PC-9 (cell line): ENCODE data around the gene WRAP73. TPM values are rescaled to one million over a fixed set of nuclear protein-coding genes. Genes with fewer than 3 reads are reported as not detected.

Source experiments
- BruUV-seq: library from RNA; stranded (reverse); fragments of 400-500 nt; replicated peaks from 2 replicates; lab custom pipeline; 2021; lab: Mats Ljungman, UMichigan
- CTCF ChIA-PET: fragments of 300-600 bp; sonication (Branson Sonifier 250); formaldehyde crosslinking; loops from one replicate; lab custom pipeline; 2022; ENCODE audit warnings: antibody characterized with exemption; lab: Charles Lee
- POLR2A ChIA-PET: fragments of 300-600 bp; sonication (Branson Sonifier 250); formaldehyde crosslinking; loops from one replicate; lab custom pipeline; 2022; ENCODE audit warnings: antibody characterized with exemption; ENCODE audit not compliant: unreplicated experiment; lab: Charles Lee
- DNase-seq, 2 experiments: peaks; one replicate each; pipeline versions ENCODE4 v3.0.0 to v3.0.0-alpha.2; 2015 to 2022; ENCODE audit warnings: mixed read lengths in 1 of 2
- H2AFZ ChIP-seq: fragments of 200-600 bp; sonication (generic); 2 replicates; pipeline ENCODE4 v1.8.1; 2017; ENCODE audit warnings: antibody characterized with exemption
- H3F3A ChIP-seq: fragments of 200-600 bp; sonication (generic); 2 replicates; pipeline ENCODE4 v1.8.1; 2017; ENCODE audit warnings: antibody characterized with exemption, mild to moderate bottlenecking, low read depth; ENCODE audit not compliant: insufficient read depth
- H3K27ac ChIP-seq: fragments of 200-600 bp; sonication (generic); 2 replicates; pipeline ENCODE4 v1.6.1; 2016; ENCODE audit warnings: mixed run types
- H3K27me3 ChIP-seq: fragments of 200-600 bp; sonication (generic); 2 replicates; pipeline ENCODE4 v1.6.1; 2016; ENCODE audit warnings: low read depth, mixed run types; ENCODE audit not compliant: insufficient read depth
- H3K36me3 ChIP-seq: fragments of 200-600 bp; sonication (generic); 2 replicates; pipeline ENCODE4 v1.6.1; 2016; ENCODE audit warnings: low read depth, mixed run types
- H3K4me1 ChIP-seq: fragments of 200-600 bp; sonication (generic); replicated peaks from 2 replicates; pipeline ENCODE4 v1.6.1; 2016; ENCODE audit warnings: mixed run types; ENCODE audit not compliant: insufficient read depth
- H3K4me2 ChIP-seq: fragments of 200-600 bp; sonication (generic); 2 replicates; pipeline ENCODE4 v1.6.1; 2017; ENCODE audit warnings: mixed run types
- H3K4me3 ChIP-seq: fragments of 200-600 bp; sonication (generic); 2 replicates; pipeline ENCODE4 v1.6.1; 2016; ENCODE audit warnings: mixed run types
- H3K79me2 ChIP-seq: fragments of 200-600 bp; sonication (generic); 2 replicates; pipeline ENCODE4 v1.6.1; 2017; ENCODE audit warnings: low read depth, mixed run types
- H3K9me2 ChIP-seq: fragments of 200-600 bp; sonication (generic); 2 replicates; pipeline ENCODE4 v1.8.1; 2017; ENCODE audit warnings: mild to moderate bottlenecking; ENCODE audit not compliant: insufficient read depth
- H3K9me3 ChIP-seq: fragments of 200-600 bp; sonication (generic); 2 replicates; pipeline ENCODE4 v1.8.1; 2016; ENCODE audit warnings: low read depth; ENCODE audit not compliant: insufficient read depth
- H4K20me1 ChIP-seq: fragments of 200-600 bp; sonication (generic); 2 replicates; pipeline ENCODE4 v1.8.1; 2017; ENCODE audit not compliant: insufficient read depth
- CTCF ChIP-seq: fragments of 200-600 bp; sonication (generic); conservative IDR thresholded peaks from 2 replicates; pipeline ENCODE4 v1.6.1; 2017; ENCODE audit warnings: mixed run types, antibody characterized with exemption, mild to moderate bottlenecking, moderate library complexity
- EZH2 ChIP-seq: fragments of 200-600 bp; sonication (generic); IDR thresholded peaks from 2 replicates; pipeline ENCODE4 v1.8.0; 2017; ENCODE audit warnings: antibody characterized with exemption, low read depth
- intact Hi-C: fragments of 100-400 bp; cut with micrococcal nuclease; formaldehyde crosslinking; loops from one replicate; pipeline ENCODE4 v1.10.0; 2022; ENCODE audit not compliant: unreplicated experiment
- total RNA-seq: library from RNA; stranded (reverse); gene quantifications from 2 replicates; pipeline ENCODE4 v1.2.3, GENCODE V29; 2021

WRAP73 gene
- total RNA-seq, 1 experiment from 2014 or later, result 25.5 TPM

- Histone ChIP-seq H4K20me1 (0 out of 2 replicates have a peak, but pooled peaks cover 5% of the 10 kb centered on the region), H3K9me3 (no peaks in the 10 kb centered on the region), H3K36me3 (no peaks in the 10 kb centered on the region), H3K27ac (no peak overlapping the region), H2AFZ (no peak overlapping the region), H3F3A (no peaks in the 10 kb centered on the region), H3K4me1 (peaks cover 4% of the 10 kb centered on the region; the same call in 1 of the 2 replicates), H3K4me3 (no peak overlapping the region), H3K9me2 (no peaks in the 10 kb centered on the region), H3K27me3 (no peaks in the 10 kb centered on the region), H3K79me2 (no peaks in the 10 kb centered on the region), H3K4me2 (no peak overlapping the region)
- TF ChIP-seq EZH2, result no peak
- POLR2A ChIA-PET, result no interaction called here
- no TSS peak for BruUV-seq
- CTCF ChIA-PET, result no interaction called here
- intact Hi-C loops, result no loop called here
- DNase-seq, result no peak
Measured at GRCh38 chr1:3599286-3599811, 50.6 kb downstream of the WRAP73 start.

- intact Hi-C loops, result no loop called here
- Histone ChIP-seq H3K27ac (no peak overlapping the region), H3K4me3 (no peak overlapping the region), H3K4me2 (no peak overlapping the region), H4K20me1 (0 out of 2 replicates have a peak, but pooled peaks cover 5% of the 10 kb centered on the region), H3K9me2 (no peaks in the 10 kb centered on the region), H3K79me2 (no peaks in the 10 kb centered on the region), H3K36me3 (no peaks in the 10 kb centered on the region), H3F3A (no peaks in the 10 kb centered on the region), H3K27me3 (no peaks in the 10 kb centered on the region), H2AFZ (no peak overlapping the region), H3K4me1 (no peaks in the 10 kb centered on the region), H3K9me3 (no peaks in the 10 kb centered on the region)
- ChIA-PET CTCF (no interaction called here), POLR2A (no interaction called here)
- DNase-seq, result no peak
- BruUV-seq, result no TSS peak
- TF ChIP-seq CTCF (no peak), EZH2 (no peak)
Measured at GRCh38 chr1:3598522-3599285, 51.2 kb downstream of the WRAP73 start.

- Histone ChIP-seq H3K4me3 (no peak overlapping the region), H3F3A (no peaks in the 10 kb centered on the region), H3K9me2 (no peaks in the 10 kb centered on the region), H3K27ac (no peak overlapping the region), H3K27me3 (no peaks in the 10 kb centered on the region), H2AFZ (no peak overlapping the region), H3K4me2 (no peak overlapping the region), H3K9me3 (no peaks in the 10 kb centered on the region), H3K79me2 (no peaks in the 10 kb centered on the region), H3K4me1 (no peaks in the 10 kb centered on the region), H4K20me1 (0 out of 2 replicates have a peak, but pooled peaks cover 5% of the 10 kb centered on the region), H3K36me3 (no peaks in the 10 kb centered on the region)
- TF ChIP-seq CTCF, result no peak
- no peak for TF ChIP-seq EZH2
- BruUV-seq, result no TSS peak
- ChIA-PET POLR2A (no interaction called here), CTCF (no interaction called here)
- no peak for DNase-seq
- intact Hi-C loops, result no loop called here
Measured at GRCh38 chr1:3598051-3598491, 51.8 kb downstream of the WRAP73 start.
